Stimulated activated naive B cell treated with anti-CD40 and anti-IgM and Interleukin-4, amounts not matched to agents 10 μg/mL and 1 μg/mL and 100 μg/mL, for 72 hours (primary cell): ENCODE measurements around the gene RPL19.

Source experiments
- ATAC-seq, 2 donors: fragments of 150-1000 bp; cut with Tn5 transposase; replicated peaks; 2 replicates each; pipeline ENCODE4 v1.10.0; 2021; ENCODE audit warnings: moderate library complexity in 1 of 2
- DNase-seq: peaks from one replicate; pipeline ENCODE4 v3.0.0; 2021
- H3K27ac Mint-ChIP-seq: one replicate; pipeline ENCODE4 v1.8.0; 2022; ENCODE audit warnings: mild to moderate bottlenecking, mixed read lengths
- H3K27me3 Mint-ChIP-seq, 2 donors: one replicate each; pipeline ENCODE4 v1.8.0; 2022; ENCODE audit warnings: mixed read lengths in 2 of 2
- H3K36me3 Mint-ChIP-seq, 2 donors: one replicate each; pipeline ENCODE4 v1.8.0; 2022; ENCODE audit warnings: mixed read lengths in 2 of 2, mild to moderate bottlenecking in 1 of 2
- H3K4me1 Mint-ChIP-seq, 2 donors: one replicate each; pipeline ENCODE4 v1.8.0; 2022; ENCODE audit warnings: mixed read lengths in 2 of 2, mild to moderate bottlenecking in 1 of 2
- H3K4me3 Mint-ChIP-seq, 2 donors: one replicate each; pipeline ENCODE4 v1.8.0; 2022; ENCODE audit warnings: mild to moderate bottlenecking in 2 of 2, mixed read lengths in 2 of 2, moderate library complexity in 1 of 2
- H3K9me3 Mint-ChIP-seq, 2 donors: one replicate each; pipeline ENCODE4 v1.8.0; 2022; ENCODE audit warnings: mixed read lengths in 2 of 2, mild to moderate bottlenecking in 1 of 2

RPL19 gene

GRCh38 chr17:39217734-39218369, 17.8 kb downstream of the RPL19 start:
- H3K4me1 Mint-ChIP-seq = peaks cover 6 to 7% of the 10 kb centered on the region in 2 donors
- H3K36me3 Mint-ChIP-seq = no peaks in the 10 kb centered on the region
- ATAC-seq (no peak), DNase-seq (no peak)
- H3K9me3 Mint-ChIP-seq = no peaks in the 10 kb centered on the region
- no peak overlapping the region for H3K27ac Mint-ChIP-seq
- peak overlapping the region in 1 of 2 donors; percentile 37 for H3K4me3 Mint-ChIP-seq
- H3K27me3 Mint-ChIP-seq = peaks cover 52 to 72% of the 10 kb centered on the region in 2 donors

DNA sequence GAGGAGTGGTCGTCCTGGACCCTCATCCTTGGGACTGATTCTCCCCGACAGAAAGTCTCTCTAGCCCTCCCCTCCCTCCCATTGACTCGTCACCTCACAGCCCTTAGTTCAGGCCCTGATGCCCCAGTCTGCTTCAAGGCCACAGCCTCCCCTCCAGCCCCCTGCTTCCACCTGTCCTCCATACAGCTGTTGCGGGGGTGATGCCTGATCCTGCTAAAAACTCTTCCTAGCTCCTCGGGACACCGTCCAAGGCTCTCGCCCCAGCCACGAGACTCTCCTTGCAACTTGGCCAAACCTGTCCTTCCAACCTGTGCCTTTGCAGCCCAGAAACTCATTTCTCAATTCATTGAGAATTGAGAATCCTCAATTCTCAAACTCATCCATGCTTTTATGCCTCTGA, 18.8 kb downstream of the RPL19 start:
- Mint-ChIP-seq H3K4me3 (no peak overlapping the region), H3K27me3 (peaks cover 53 to 82% of the 10 kb centered on the region in 2 donors), H3K27ac (no peak overlapping the region)

GRCh38 chr17:39219647-39220154, 19.6 kb downstream of the RPL19 start:
- H3K4me3 Mint-ChIP-seq = no peak overlapping the region
- H3K36me3 Mint-ChIP-seq = no peaks in the 10 kb centered on the region
- no peak overlapping the region for H3K27ac Mint-ChIP-seq
- no peak for ATAC-seq
- no peak for DNase-seq
- peaks cover 55 to 82% of the 10 kb centered on the region in 2 donors for H3K27me3 Mint-ChIP-seq
- peaks cover 14 to 16% of the 10 kb centered on the region in 2 donors for H3K4me1 Mint-ChIP-seq
- H3K9me3 Mint-ChIP-seq = no peaks in the 10 kb centered on the region

More for the DNA sequence above, 18.8 kb downstream of the RPL19 start:
- no peaks in the 10 kb centered on the region for H3K9me3 Mint-ChIP-seq
- ATAC-seq = no peak
- H3K36me3 Mint-ChIP-seq = no peaks in the 10 kb centered on the region
- no peak for DNase-seq
- peaks cover 8 to 10% of the 10 kb centered on the region in 2 donors for H3K4me1 Mint-ChIP-seq

GRCh38 chr17:39221572-39221971, 21.5 kb downstream of the RPL19 start:
- no peak for DNase-seq
- no peaks in the 10 kb centered on the region for H3K9me3 Mint-ChIP-seq
- peaks cover 21 to 26% of the 10 kb centered on the region in 2 donors for H3K4me1 Mint-ChIP-seq
- H3K4me3 Mint-ChIP-seq = no peak overlapping the region
- H3K27ac Mint-ChIP-seq = no peak overlapping the region
- peaks cover 48 to 75% of the 10 kb centered on the region in 2 donors for H3K27me3 Mint-ChIP-seq
- no peak for ATAC-seq
- no peaks in the 10 kb centered on the region for H3K36me3 Mint-ChIP-seq

DNA sequence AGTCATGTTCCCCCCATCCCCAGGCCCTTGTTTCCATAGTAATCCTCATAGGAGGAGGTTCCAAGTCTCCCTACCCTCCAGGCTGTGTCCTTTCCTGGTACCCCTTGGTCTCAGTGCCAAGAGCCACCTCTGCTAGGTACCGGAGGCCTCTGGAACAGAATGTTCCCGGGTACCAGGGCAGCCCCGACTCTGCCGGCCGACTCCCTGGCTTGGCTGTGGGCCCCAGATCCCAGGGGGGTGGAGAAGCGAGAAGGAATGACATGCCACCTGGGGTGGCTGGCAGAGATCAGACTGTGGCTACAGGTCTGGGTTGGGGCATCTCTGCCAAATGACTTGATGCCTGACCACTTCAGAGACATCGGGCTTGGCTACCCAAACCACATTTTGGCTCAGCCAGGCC, 22.1 kb downstream of the RPL19 start:
- Mint-ChIP-seq H3K9me3 (no peaks in the 10 kb centered on the region), H3K36me3 (no peaks in the 10 kb centered on the region), H3K27me3 (peaks cover 43 to 72% of the 10 kb centered on the region in 2 donors), H3K27ac (peak overlapping the region; percentile 9), H3K4me3 (no peak overlapping the region), H3K4me1 (peaks cover 21 to 26% of the 10 kb centered on the region in 2 donors)
- no peak for ATAC-seq
- DNase-seq = no peak

GRCh38 chr17:39222866-39223834, 23.1 kb downstream of the RPL19 start:
- Mint-ChIP-seq H3K36me3 (no peaks in the 10 kb centered on the region), H3K4me1 (peaks cover 22% of the 10 kb centered on the region in 2 donors), H3K27ac (no peak overlapping the region), H3K9me3 (no peaks in the 10 kb centered on the region), H3K4me3 (no peak overlapping the region), H3K27me3 (peaks cover 47 to 72% of the 10 kb centered on the region in 2 donors)
- no peak for ATAC-seq
- no peak for DNase-seq

DNA sequence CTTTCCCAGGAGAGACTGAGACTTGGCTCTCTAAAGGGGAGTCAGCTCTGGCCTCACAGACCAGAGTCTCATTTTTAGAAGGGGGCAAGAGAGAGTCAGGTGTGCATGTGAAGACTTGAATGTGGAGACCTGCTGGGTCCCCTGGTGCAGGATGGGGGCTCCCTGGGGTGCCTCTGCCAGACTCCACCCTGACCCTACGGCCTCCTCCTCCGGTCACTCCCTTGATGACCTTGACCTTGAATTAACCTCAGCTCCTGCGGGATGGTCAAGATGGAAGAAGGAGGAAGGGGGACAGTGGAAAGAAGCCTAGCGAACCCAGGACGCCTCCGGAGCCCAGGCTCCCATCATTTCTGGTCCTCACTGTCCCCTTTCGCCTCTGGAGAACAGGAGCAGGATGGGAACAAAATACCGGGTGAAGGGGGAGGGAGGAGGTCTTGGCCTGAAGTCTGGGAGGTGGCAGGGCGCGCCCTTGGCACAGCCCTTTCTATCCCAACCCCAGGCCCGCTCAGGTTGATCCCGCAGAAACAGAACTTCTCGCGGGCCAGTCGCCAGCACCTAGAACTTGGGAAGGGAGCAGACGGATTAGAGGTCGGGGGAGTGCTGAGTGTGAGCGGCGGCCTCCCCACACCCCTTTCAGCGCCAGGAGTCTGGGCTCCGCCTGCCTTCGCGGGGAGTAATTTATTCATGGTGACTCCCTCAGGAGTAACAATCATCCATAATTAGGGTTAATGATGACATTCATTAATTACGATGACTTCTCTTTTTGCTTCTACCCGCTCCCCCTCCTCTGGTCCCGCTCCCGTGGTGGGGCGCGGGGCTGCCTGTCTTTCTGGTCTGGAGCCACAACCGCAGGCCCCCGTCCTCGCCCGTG, 24.1 kb downstream of the RPL19 start:
- Mint-ChIP-seq H3K27ac (peak overlapping the region; percentile 75), H3K4me3 (peak overlapping the region; percentile 71 to 85), H3K36me3 (no peaks in the 10 kb centered on the region), H3K9me3 (no peaks in the 10 kb centered on the region), H3K27me3 (peaks cover 50 to 76% of the 10 kb centered on the region in 2 donors), H3K4me1 (peaks cover 20 to 21% of the 10 kb centered on the region in 2 donors)
- DNase-seq (no peak), ATAC-seq (no peak)

- Mint-ChIP-seq H3K27me3 (peaks cover 53 to 76% of the 10 kb centered on the region in 2 donors), H3K27ac (peak overlapping the region; percentile 81), H3K36me3 (no peaks in the 10 kb centered on the region), H3K4me3 (peak overlapping the region; percentile 77 to 85), H3K9me3 (no peaks in the 10 kb centered on the region), H3K4me1 (peaks cover 19 to 20% of the 10 kb centered on the region in 2 donors)
- peak; percentile 58 to 59 for ATAC-seq
- no peak for DNase-seq
Observed at GRCh38 chr17:39224778-39225307, 24.8 kb downstream of the RPL19 start.

- ATAC-seq = peak; percentile 72 to 73
- DNase-seq = no peak
- peak within 1 kb of the TSS; percentile 83 to 85 for H3K4me3 Mint-ChIP-seq
- no peaks in the 10 kb centered on the region for H3K9me3 Mint-ChIP-seq
- H3K36me3 Mint-ChIP-seq = no peaks in the 10 kb centered on the region
- H3K27ac Mint-ChIP-seq = peak within 1 kb of the TSS; percentile 81
- peaks cover 53 to 72% of the 10 kb centered on the region in 2 donors for H3K27me3 Mint-ChIP-seq
- H3K4me1 Mint-ChIP-seq = peaks cover 19 to 20% of the 10 kb centered on the region in 2 donors
Observed at GRCh38 chr17:39225308-39225958, 25.4 kb downstream of the RPL19 start, which contains the start of gene STAC2. Gene STAC2, minus strand, starts transcription at chr17:39225945. Its CDS starts 443 bp downstream, at chr17:39225502.

GRCh38 chr17:39225959-39226683, 26.0 kb downstream of the RPL19 start:
- Mint-ChIP-seq H3K27me3 (peaks cover 59 to 79% of the 10 kb centered on the region in 2 donors), H3K27ac (peak overlapping the region; percentile 42), H3K4me3 (peak overlapping the region; percentile 81 to 83), H3K4me1 (peaks cover 19 to 20% of the 10 kb centered on the region in 2 donors), H3K9me3 (no peaks in the 10 kb centered on the region), H3K36me3 (no peaks in the 10 kb centered on the region)
- ATAC-seq (peak; percentile 53 to 70), DNase-seq (no peak)

- H3K27ac Mint-ChIP-seq = no peak overlapping the region
- peaks cover 30 to 32% of the 10 kb centered on the region in 2 donors for H3K4me1 Mint-ChIP-seq
- peaks cover 66 to 85% of the 10 kb centered on the region in 2 donors for H3K27me3 Mint-ChIP-seq
- no peak overlapping the region for H3K4me3 Mint-ChIP-seq
- ATAC-seq (no peak), DNase-seq (no peak)
- no peaks in the 10 kb centered on the region for H3K36me3 Mint-ChIP-seq
- no peaks in the 10 kb centered on the region for H3K9me3 Mint-ChIP-seq
Observed at GRCh38 chr17:39227364-39227919, 27.4 kb downstream of the RPL19 start.

GRCh38 chr17:39229274-39229913, 29.3 kb downstream of the RPL19 start:
- H3K27ac Mint-ChIP-seq = no peak overlapping the region
- H3K4me1 Mint-ChIP-seq = peaks cover 22 to 26% of the 10 kb centered on the region in 2 donors
- no peak overlapping the region for H3K4me3 Mint-ChIP-seq
- no peaks in the 10 kb centered on the region for H3K36me3 Mint-ChIP-seq
- H3K27me3 Mint-ChIP-seq = peaks cover 54 to 67% of the 10 kb centered on the region in 2 donors
- DNase-seq (no peak), ATAC-seq (no peak)
- H3K9me3 Mint-ChIP-seq = no peaks in the 10 kb centered on the region
